Cardiac septum (tissue), 1 donor: Measurements from ENCODE around the gene KCNS3. TPM values are rescaled to one million over a fixed set of nuclear protein-coding genes. Genes with fewer than 3 reads are reported as not detected.

Source experiments
- DNase-seq: peaks from one replicate; pipeline ENCODE4 v3.0.0-alpha.2; 2020; ENCODE audit warnings: low spot score
- intact Hi-C: fragments of 100-400 bp; cut with DNase I; formaldehyde crosslinking; loops from one replicate; pipeline ENCODE4 v1.14.0; 2022
- total RNA-seq: library from RNA; stranded (reverse); fragmentation: NEBNext Ultra II Directional; extraction: Animal tissue kit (Norgen Biotek cat#: 25700); gene quantifications from one replicate; pipeline ENCODE4 v1.2.1, GENCODE V29; 2021
- donor health status: DM: no; HTN: no; CAD: no.

Gene KCNS3
- total RNA-seq, 1 donor from 2014 or later = 3.7 TPM

- no peak for DNase-seq
- intact Hi-C loops = no loop called here
Measured at GRCh38 chr2:17976871-17977746, 98.6 kb downstream of the KCNS3 start.

- intact Hi-C loops = no loop called here
- DNase-seq = no peak
Measured at GRCh38 chr2:17979707-17980106, 101.2 kb downstream of the KCNS3 start.

- intact Hi-C loops = no loop called here
- no peak for DNase-seq
Measured at GRCh38 chr2:17981936-17982335, 103.5 kb downstream of the KCNS3 start.

Other genes with a start within 250 kb of the KCNS3 start
- 13.9 TPM for gene SMC6, start 124.9 kb upstream of the KCNS3 start, total RNA-seq
- 2.7 TPM for gene GEN1, start 124.5 kb upstream of the KCNS3 start, total RNA-seq
- not detected for gene MSGN1, start 62.2 kb upstream of the KCNS3 start, total RNA-seq